Hepatocyte (in vitro differentiated cells): Measurements from ENCODE around the gene CTAG1A. TPM values are rescaled to one million over a fixed set of nuclear protein-coding genes. Genes with fewer than 3 reads are reported as not detected.
"Not testable (repeated sequence)": the region's sequence is repeated elsewhere in the genome, so short reads cannot be mapped to it uniquely, and the experiment has no call there.

Source experiments
- DNase-seq: peaks from one replicate; pipeline ENCODE4 v3.0.0-alpha.2; 2016; ENCODE audit warnings: low spot score
- H2AFZ ChIP-seq: fragments of 200-600 bp; sonication (generic); 2 replicates; pipeline ENCODE4 v1.6.0; 2016; ENCODE audit warnings: antibody characterized with exemption, mild to moderate bottlenecking
- H3K27ac ChIP-seq: fragments of 200-600 bp; sonication (generic); 2 replicates; pipeline ENCODE4 v1.5.1; 2016; ENCODE audit warnings: mild to moderate bottlenecking
- H3K27me3 ChIP-seq: fragments of 200-600 bp; sonication (generic); 2 replicates; pipeline ENCODE4 v1.6.1; 2016
- H3K36me3 ChIP-seq: fragments of 200-600 bp; sonication (generic); replicated peaks from 2 replicates; pipeline ENCODE4 v1.5.1; 2016; ENCODE audit warnings: low read depth; ENCODE audit not compliant: insufficient read depth
- H3K4me1 ChIP-seq: fragments of 200-600 bp; sonication (generic); 2 replicates; pipeline ENCODE4 v1.5.1; 2016; ENCODE audit warnings: mild to moderate bottlenecking, moderate library complexity; ENCODE audit not compliant: insufficient read depth
- H3K4me2 ChIP-seq: fragments of 200-600 bp; sonication (generic); 2 replicates; pipeline ENCODE4 v1.6.0; 2016
- H3K4me3 ChIP-seq: fragments of 200-600 bp; sonication (generic); 2 replicates; pipeline ENCODE4 v1.5.1; 2016; ENCODE audit warnings: mild to moderate bottlenecking
- H3K79me2 ChIP-seq: fragments of 200-600 bp; sonication (generic); 2 replicates; pipeline ENCODE4 v1.6.0; 2017; ENCODE audit warnings: mild to moderate bottlenecking
- H3K9me2 ChIP-seq: fragments of 200-600 bp; sonication (generic); replicated peaks from 2 replicates; pipeline ENCODE4 v1.6.0; 2017; ENCODE audit warnings: mild to moderate bottlenecking; ENCODE audit not compliant: insufficient read depth
- H3K9me3 ChIP-seq: fragments of 200-600 bp; sonication (generic); 2 replicates; pipeline ENCODE4 v1.5.1; 2016; ENCODE audit warnings: low read depth, mild to moderate bottlenecking
- H4K20me1 ChIP-seq: fragments of 200-600 bp; sonication (generic); 2 replicates; pipeline ENCODE4 v1.6.0; 2016; ENCODE audit warnings: mild to moderate bottlenecking; ENCODE audit not compliant: insufficient read depth, poor library complexity, severe bottlenecking
- EZH2 ChIP-seq: fragments of 200-600 bp; sonication (generic); IDR thresholded peaks from 2 replicates; pipeline ENCODE4 v1.6.1; 2016; ENCODE audit warnings: antibody characterized with exemption, mild to moderate bottlenecking, borderline replicate concordance
- EZH2phosphoT487 ChIP-seq: fragments of 200-600 bp; sonication (generic); IDR thresholded peaks from one replicate; pipeline ENCODE4 v1.6.1; 2018; ENCODE audit warnings: antibody characterized with exemption, mild to moderate bottlenecking, low read depth, moderate library complexity; ENCODE audit not compliant: unreplicated experiment, severe bottlenecking
- WGBS: methylation state at CpG from one replicate; pipeline ENCODE4 v1.1.6; 2016; ENCODE audit warnings: low lambda C conversion rate; ENCODE audit errors: missing lambda C conversion rate; 5-methylcytosine and 5-hydroxymethylcytosine counted together
- polyA plus RNA-seq: library from polyadenylated mRNA; unstranded; fragments of >200 nt; fragmentation: Nextera tagmentation; extraction: Ambion mirVana; gene quantifications from 2 replicates; pipeline ENCODE4 v1.2.1, GENCODE V29; 2016
- total RNA-seq: library from RNA; depleted of rRNA; stranded (reverse); fragments of >200 nt; gene quantifications from 2 replicates; pipeline ENCODE4 v1.2.3, GENCODE V29; 2014
- TF ChIP-seq, protein P1 (sequence below): fragments of 200-600 bp; sonication (generic); IDR thresholded peaks from 2 replicates; pipeline ENCODE4 v1.5.1; 2016; ENCODE audit warnings: antibody characterized with exemption, mild to moderate bottlenecking; ENCODE audit not compliant: poor library complexity

The CTAG1A gene
- total and polyA plus RNA-seq, 2 experiments from 2014 or later, result not detected

DNA sequence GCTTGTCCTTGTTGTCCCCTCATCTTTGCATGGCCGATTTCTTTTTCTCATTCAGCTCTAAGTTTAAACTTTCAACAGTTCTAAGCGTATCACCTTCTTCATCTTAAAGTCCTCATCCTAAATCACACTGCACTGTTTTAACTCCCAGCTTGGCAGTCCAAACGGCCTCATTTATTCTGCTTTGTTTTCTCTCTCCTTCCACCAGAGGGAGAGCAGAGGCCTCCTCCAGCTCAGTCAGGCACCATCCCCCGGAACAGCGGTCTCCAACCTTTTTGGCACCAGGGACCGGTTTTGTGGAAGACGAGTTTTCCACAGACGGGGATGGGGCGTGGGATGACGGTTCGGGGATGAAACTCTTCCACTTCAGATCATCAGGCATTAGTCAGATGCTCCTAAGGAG lies 14.6 kb upstream of the CTAG1A start:
- H2AFZ ChIP-seq, H3K36me3 ChIP-seq, H3K79me2 ChIP-seq, DNase-seq, H3K27ac ChIP-seq, H3K9me3 ChIP-seq, H3K4me1 ChIP-seq, H3K4me2 ChIP-seq, H3K9me2 ChIP-seq, H3K4me3 ChIP-seq, H4K20me1 ChIP-seq, H3K27me3 ChIP-seq: not testable (repeated sequence)
- no CpG with 5 or more reads among the region's 11 CpGs for WGBS

DNA sequence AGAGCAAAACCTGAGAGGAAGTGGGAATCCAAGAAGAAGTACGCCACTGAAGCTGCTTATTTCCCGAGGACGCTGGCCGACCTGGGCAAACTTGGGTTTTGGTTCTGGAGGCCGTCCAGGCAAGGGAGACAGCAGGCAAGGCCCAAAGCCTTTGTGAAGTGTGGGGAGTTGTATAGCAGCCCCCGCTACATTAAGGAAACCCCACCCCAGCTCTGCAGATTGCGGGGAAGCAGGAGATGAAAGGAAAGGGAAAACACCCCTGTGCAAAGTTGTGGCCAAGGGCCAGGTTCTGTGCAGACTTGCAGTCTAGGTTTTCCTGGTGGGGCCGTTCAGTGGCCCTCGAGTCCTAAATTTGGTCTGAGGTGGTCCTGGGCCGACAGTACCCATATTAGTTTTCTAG lies 11.9 kb upstream of the CTAG1A start:
- not testable (repeated sequence) for H3K4me1 ChIP-seq, H3K79me2 ChIP-seq, H3K9me2 ChIP-seq, H3K9me3 ChIP-seq, H3K4me3 ChIP-seq, H2AFZ ChIP-seq, H3K4me2 ChIP-seq, H3K27ac ChIP-seq, H3K36me3 ChIP-seq, H4K20me1 ChIP-seq, H3K27me3 ChIP-seq, DNase-seq
- WGBS, result no CpG with 5 or more reads among the region's 10 CpGs

DNA sequence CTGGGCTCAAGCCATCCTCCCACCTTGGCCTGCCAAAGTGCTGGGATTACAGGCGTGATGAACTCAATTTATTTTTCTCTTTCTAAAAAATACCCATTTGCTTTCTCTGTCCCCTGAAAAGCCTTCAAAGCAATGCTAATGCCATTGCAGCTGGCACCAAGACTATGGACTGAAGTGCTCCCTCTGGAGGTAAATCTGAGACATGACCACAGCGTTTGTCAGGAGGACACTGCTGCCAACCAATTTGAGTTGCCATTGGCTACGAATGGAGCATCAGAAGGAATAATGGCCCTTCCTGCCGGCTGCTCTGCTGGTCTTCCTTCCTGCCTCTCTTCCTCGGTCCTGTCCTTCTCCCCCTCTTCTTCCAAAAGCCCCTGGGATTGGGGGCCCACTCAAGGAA lies 9.9 kb upstream of the CTAG1A start:
- not testable (repeated sequence) for DNase-seq, H3K4me1 ChIP-seq, H3K4me2 ChIP-seq, H3K27me3 ChIP-seq, H3K9me3 ChIP-seq, H4K20me1 ChIP-seq, H3K4me3 ChIP-seq, H3K9me2 ChIP-seq, H3K79me2 ChIP-seq, H3K27ac ChIP-seq, H2AFZ ChIP-seq, H3K36me3 ChIP-seq
- no CpG with 5 or more reads among the region's 5 CpGs for WGBS

DNA sequence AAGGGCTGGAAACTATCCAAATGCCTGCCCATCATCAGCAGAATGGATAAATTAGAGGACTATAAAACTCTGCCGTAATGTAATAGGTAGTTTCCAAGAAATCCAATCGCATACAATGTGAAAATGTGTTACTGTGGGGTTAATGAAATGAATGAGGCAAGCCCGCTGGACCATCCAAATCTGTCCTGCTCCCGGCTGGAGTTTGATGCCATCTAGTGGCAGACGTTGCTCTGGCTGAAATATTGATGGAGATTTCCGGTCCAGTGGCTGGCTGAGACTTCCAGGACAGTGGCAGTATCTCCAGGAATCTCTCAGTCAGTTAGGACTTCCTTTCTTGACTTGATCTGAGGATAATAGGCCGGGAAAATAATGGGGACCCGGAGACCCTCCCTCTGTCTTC lies 1.9 kb upstream of the CTAG1A start:
- not testable (repeated sequence) for H4K20me1 ChIP-seq, H3K9me2 ChIP-seq, H3K27me3 ChIP-seq, H3K9me3 ChIP-seq, H3K36me3 ChIP-seq, H3K4me1 ChIP-seq, H3K79me2 ChIP-seq, H3K4me2 ChIP-seq, H2AFZ ChIP-seq, H3K27ac ChIP-seq, DNase-seq, H3K4me3 ChIP-seq
- no CpG with 5 or more reads among the region's 8 CpGs for WGBS

DNA sequence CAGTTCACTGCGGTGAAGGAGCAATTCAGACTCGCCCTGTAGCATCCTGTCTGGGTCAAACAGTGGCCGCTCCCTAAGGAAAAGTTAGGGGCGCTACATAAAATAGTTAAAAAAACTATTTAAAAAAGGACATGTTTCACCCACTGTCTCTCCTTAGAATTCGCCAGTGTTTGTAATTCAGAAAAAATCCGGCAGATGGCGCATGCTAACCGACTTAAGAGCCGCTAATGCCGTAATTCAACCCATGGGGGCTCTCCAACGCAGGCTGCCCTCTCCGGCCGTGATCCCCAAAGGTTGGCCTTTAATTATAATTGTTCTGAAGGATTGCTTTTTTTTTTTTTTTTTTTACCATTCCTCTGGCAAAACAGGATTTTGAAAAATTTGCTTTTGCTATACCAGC lies 5.5 kb downstream of the CTAG1A start:
- not testable (repeated sequence) for H3K4me2 ChIP-seq, H3K9me3 ChIP-seq, H3K9me2 ChIP-seq, DNase-seq, H3K4me1 ChIP-seq, H3K79me2 ChIP-seq, H3K27ac ChIP-seq, H2AFZ ChIP-seq, H3K36me3 ChIP-seq, H4K20me1 ChIP-seq, H3K27me3 ChIP-seq, H3K4me3 ChIP-seq
- no CpG with 5 or more reads among the region's 13 CpGs for WGBS

DNA sequence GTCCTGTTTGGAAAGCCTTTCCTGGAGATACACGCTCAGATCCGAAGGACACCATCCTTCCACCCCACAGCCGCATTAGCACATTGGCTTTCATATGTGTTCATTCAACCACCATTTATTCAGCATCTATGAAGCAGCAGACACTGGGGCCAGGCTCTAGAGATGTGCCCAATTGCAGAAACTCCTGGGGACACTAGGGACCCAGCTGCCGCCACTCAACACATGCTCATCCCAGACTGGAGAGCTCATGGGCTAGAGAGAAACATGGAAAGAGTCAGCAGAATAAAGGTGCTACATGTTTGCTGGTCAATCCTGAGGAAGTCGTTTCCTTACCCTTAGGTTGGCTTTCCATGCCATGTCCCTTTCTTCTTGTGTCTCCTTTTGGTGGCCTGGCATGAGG lies 7.6 kb downstream of the CTAG1A start:
- no peaks in the 10 kb centered on the region for H3K9me2 ChIP-seq
- no peaks in the 10 kb centered on the region for H3K4me1 ChIP-seq
- no peak for TF ChIP-seq EZH2
- TF ChIP-seq, protein P1, sequence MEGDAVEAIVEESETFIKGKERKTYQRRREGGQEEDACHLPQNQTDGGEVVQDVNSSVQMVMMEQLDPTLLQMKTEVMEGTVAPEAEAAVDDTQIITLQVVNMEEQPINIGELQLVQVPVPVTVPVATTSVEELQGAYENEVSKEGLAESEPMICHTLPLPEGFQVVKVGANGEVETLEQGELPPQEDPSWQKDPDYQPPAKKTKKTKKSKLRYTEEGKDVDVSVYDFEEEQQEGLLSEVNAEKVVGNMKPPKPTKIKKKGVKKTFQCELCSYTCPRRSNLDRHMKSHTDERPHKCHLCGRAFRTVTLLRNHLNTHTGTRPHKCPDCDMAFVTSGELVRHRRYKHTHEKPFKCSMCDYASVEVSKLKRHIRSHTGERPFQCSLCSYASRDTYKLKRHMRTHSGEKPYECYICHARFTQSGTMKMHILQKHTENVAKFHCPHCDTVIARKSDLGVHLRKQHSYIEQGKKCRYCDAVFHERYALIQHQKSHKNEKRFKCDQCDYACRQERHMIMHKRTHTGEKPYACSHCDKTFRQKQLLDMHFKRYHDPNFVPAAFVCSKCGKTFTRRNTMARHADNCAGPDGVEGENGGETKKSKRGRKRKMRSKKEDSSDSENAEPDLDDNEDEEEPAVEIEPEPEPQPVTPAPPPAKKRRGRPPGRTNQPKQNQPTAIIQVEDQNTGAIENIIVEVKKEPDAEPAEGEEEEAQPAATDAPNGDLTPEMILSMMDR, result no peak
- TF ChIP-seq EZH2phosphoT487, result no peak
- no peaks in the 10 kb centered on the region for H3K27me3 ChIP-seq
- H4K20me1 ChIP-seq, result no peaks in the 10 kb centered on the region
- 88% methylated on average over 5 of the region's 5 CpGs for WGBS
- H3K79me2 ChIP-seq, result no peaks in the 10 kb centered on the region
- no peaks in the 10 kb centered on the region for H3K36me3 ChIP-seq
- H3K27ac ChIP-seq, result no peak overlapping the region
- no peak overlapping the region for H3K4me3 ChIP-seq
- H2AFZ ChIP-seq, result no peak overlapping the region
- H3K9me3 ChIP-seq, result no peaks in the 10 kb centered on the region
- DNase-seq, result no peak
- no peak overlapping the region for H3K4me2 ChIP-seq
